Measurements from ENCODE around the gene COMMD8.

Gene COMMD8

DNA sequence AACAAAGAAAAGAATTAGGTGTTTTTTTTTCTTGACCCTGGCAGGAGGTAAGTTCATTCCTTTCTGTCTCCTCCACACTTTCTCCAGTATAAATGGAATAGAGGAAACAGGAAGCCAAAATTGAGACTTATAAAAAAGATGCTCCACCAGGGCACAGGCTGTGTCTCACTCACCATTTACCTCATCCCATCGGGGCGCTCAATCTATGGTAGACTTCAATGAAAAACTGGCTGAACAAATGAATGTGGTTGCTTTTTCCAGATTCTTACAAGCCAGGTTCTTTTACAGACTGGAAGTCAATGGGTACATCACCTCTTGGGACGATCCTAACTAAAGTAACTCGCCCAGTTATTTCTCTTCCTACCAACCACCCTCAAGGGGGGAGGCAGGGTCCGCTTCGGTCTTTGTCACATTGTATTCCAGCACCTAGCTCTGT, 685 bp downstream of the COMMD8 start:
- Histone ChIP-seq H2BK12ac (ENCODE audit: low read length) (no peak overlapping the region), H3K36me3 (replicated peaks in 1 of 2; ENCODE audit: control insufficient read depth in 2 of 2, insufficient read depth in 2 of 2, low read length in 2 of 2) (peaks cover 0 to 18% of the 10 kb centered on the region in 2 donors), H3K14ac (ENCODE audit: low read length) (no peak overlapping the region), H3K4me3 (ENCODE audit: low read length in 2 of 2) (peak overlapping the region; percentile 77 to 97), H2BK120ac (ENCODE audit: low read depth, low read length) (no peak overlapping the region), H3K23ac (ENCODE audit: low read depth, low read length, poor library complexity) (no peak overlapping the region), H3K9me3 (replicated peaks in 1 of 2; ENCODE audit: control insufficient read depth in 2 of 2, insufficient read depth in 1 of 2, low read depth in 1 of 2, low read length in 2 of 2) (no peaks in the 10 kb centered on the region), H3K27me3 (ENCODE audit: control insufficient read depth in 3 of 3, insufficient read depth in 3 of 3, low read depth in 1 of 3, low read length in 3 of 3) (peaks cover 0 to 13% (median 0%) of the 10 kb centered on the region in 3 experiments), H3K79me1 (ENCODE audit: low read depth, low read length) (no peaks in the 10 kb centered on the region), H3K4me1 (ENCODE audit: control insufficient read depth in 2 of 2, insufficient read depth in 1 of 2, low read depth in 1 of 2, low read length in 2 of 2) (no peaks in the 10 kb centered on the region), H3K4ac (ENCODE audit: low read length) (no peak overlapping the region), H2BK15ac (ENCODE audit: low read length) (no peak overlapping the region), H3K9ac (ENCODE audit: low read depth, low read length, poor library complexity) (peak overlapping the region; percentile 86), H2AFZ (ENCODE audit: low read length) (peak overlapping the region; percentile 98), H2AK5ac (ENCODE audit: low read depth, low read length) (no peak overlapping the region), H3K4me2 (ENCODE audit: insufficient read depth, low read length, poor library complexity, severe bottlenecking) (peak overlapping the region; percentile 63), H3K18ac (ENCODE audit: low read length) (no peak overlapping the region), H4K91ac (ENCODE audit: low read depth, low read length, poor library complexity) (no peak overlapping the region), H2BK5ac (ENCODE audit: low read length) (no peak overlapping the region), H4K8ac (ENCODE audit: low read depth, low read length) (no peak overlapping the region), H3K27ac (replicated peaks; ENCODE audit: low read length) (no peak overlapping the region)
- DNase-seq (ENCODE audit: low spot score), result no peak
- WGBS, 2 donors (ENCODE audit: extremely low coverage in 2 of 2, insufficient read length in 2 of 2, insufficient replicate concordance in 1 of 2), result no CpG with 5 or more reads among the region's 6 CpGs

DNA sequence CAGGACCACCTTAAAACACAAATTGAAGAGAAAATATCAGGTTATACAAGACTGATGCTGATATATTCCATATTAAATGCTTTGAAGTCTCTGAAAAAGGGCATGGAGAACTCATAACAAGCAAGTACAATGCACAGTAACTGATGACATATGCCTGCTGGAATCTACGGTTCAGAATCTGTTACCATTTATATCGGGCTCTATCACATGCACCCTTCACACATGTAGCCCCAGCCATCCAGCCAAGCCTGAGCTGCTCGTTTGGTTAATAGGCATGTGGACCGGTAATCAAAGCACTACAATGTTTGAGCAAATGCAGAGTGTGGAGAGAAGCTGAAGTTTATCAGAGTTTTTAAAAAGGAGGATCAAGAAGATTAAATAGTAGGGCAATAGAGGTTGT, 11.8 kb downstream of the COMMD8 start:
- H2AK5ac ChIP-seq (ENCODE audit: low read depth, low read length), result no peak overlapping the region
- H3K4ac ChIP-seq (ENCODE audit: low read length), result no peak overlapping the region
- H2BK120ac ChIP-seq (ENCODE audit: low read depth, low read length), result no peak overlapping the region
- no peak overlapping the region for H3K4me3 ChIP-seq (ENCODE audit: low read length in 2 of 2)
- no peak for DNase-seq (ENCODE audit: low spot score)
- H3K9ac ChIP-seq (ENCODE audit: low read depth, low read length, poor library complexity), result no peak overlapping the region
- no peak overlapping the region for H3K18ac ChIP-seq (ENCODE audit: low read length)
- H2BK5ac ChIP-seq (ENCODE audit: low read length), result no peak overlapping the region
- no peaks in the 10 kb centered on the region for H3K79me1 ChIP-seq (ENCODE audit: low read depth, low read length)
- no CpG with 5 or more reads among the region's 4 CpGs for WGBS, 2 donors (ENCODE audit: extremely low coverage in 2 of 2, insufficient read length in 2 of 2, insufficient replicate concordance in 1 of 2)
- peaks cover 4 to 58% of the 10 kb centered on the region in 2 donors for H3K36me3 ChIP-seq (replicated peaks in 1 of 2; ENCODE audit: control insufficient read depth in 2 of 2, insufficient read depth in 2 of 2, low read length in 2 of 2)
- no peak overlapping the region for H2BK15ac ChIP-seq (ENCODE audit: low read length)
- no peak overlapping the region for H3K27ac ChIP-seq (replicated peaks; ENCODE audit: low read length)
- no peak overlapping the region for H3K4me2 ChIP-seq (ENCODE audit: insufficient read depth, low read length, poor library complexity, severe bottlenecking)
- H4K8ac ChIP-seq (ENCODE audit: low read depth, low read length), result no peak overlapping the region
- H2BK12ac ChIP-seq (ENCODE audit: low read length), result no peak overlapping the region
- no peaks in the 10 kb centered on the region for H3K9me3 ChIP-seq (replicated peaks in 1 of 2; ENCODE audit: control insufficient read depth in 2 of 2, insufficient read depth in 1 of 2, low read depth in 1 of 2, low read length in 2 of 2)
- H3K14ac ChIP-seq (ENCODE audit: low read length), result no peak overlapping the region
- H2AFZ ChIP-seq (ENCODE audit: low read length), result no peak overlapping the region
- no peak overlapping the region for H3K23ac ChIP-seq (ENCODE audit: low read depth, low read length, poor library complexity)
- H3K4me1 ChIP-seq (ENCODE audit: control insufficient read depth in 2 of 2, insufficient read depth in 1 of 2, low read depth in 1 of 2, low read length in 2 of 2), result no peaks in the 10 kb centered on the region
- no peaks in the 10 kb centered on the region for H3K27me3 ChIP-seq (ENCODE audit: control insufficient read depth in 3 of 3, insufficient read depth in 3 of 3, low read depth in 1 of 3, low read length in 3 of 3)
- no peak overlapping the region for H4K91ac ChIP-seq (ENCODE audit: low read depth, low read length, poor library complexity)

DNA sequence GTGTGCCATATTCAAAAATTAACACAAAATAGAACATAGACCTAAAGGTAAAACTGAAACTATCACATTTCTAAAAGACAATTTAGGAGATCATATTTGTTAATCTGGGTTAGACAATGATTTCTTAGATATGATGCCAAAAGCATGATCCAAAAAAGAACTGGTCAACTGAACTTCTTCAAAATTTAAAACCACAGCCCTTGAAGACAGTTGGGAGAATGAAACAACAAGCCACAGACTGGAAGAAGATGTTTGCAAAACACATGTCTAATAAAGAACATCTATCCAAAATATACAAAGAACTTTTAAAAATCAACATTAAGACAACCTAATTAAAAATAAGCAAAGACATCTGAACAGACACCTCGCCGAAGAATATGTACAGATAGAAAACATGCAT, 19.5 kb downstream of the COMMD8 start:
- no CpG with 5 or more reads among the region's 2 CpGs for WGBS, 2 donors (ENCODE audit: extremely low coverage in 2 of 2, insufficient read length in 2 of 2, insufficient replicate concordance in 1 of 2)
- Histone ChIP-seq H3K9me3 (replicated peaks in 1 of 2; ENCODE audit: control insufficient read depth in 2 of 2, insufficient read depth in 1 of 2, low read depth in 1 of 2, low read length in 2 of 2) (no peaks in the 10 kb centered on the region), H2BK5ac (ENCODE audit: low read length) (no peak overlapping the region), H3K79me1 (ENCODE audit: low read depth, low read length) (no peaks in the 10 kb centered on the region), H3K9ac (ENCODE audit: low read depth, low read length, poor library complexity) (no peak overlapping the region), H3K4me1 (ENCODE audit: control insufficient read depth in 2 of 2, insufficient read depth in 1 of 2, low read depth in 1 of 2, low read length in 2 of 2) (no peaks in the 10 kb centered on the region), H3K14ac (ENCODE audit: low read length) (no peak overlapping the region), H4K8ac (ENCODE audit: low read depth, low read length) (no peak overlapping the region), H2BK12ac (ENCODE audit: low read length) (no peak overlapping the region), H3K18ac (ENCODE audit: low read length) (no peak overlapping the region), H3K27ac (replicated peaks; ENCODE audit: low read length) (no peak overlapping the region), H2AK5ac (ENCODE audit: low read depth, low read length) (no peak overlapping the region), H3K36me3 (replicated peaks in 1 of 2; ENCODE audit: control insufficient read depth in 2 of 2, insufficient read depth in 2 of 2, low read length in 2 of 2) (no peaks in the 10 kb centered on the region), H3K23ac (ENCODE audit: low read depth, low read length, poor library complexity) (no peak overlapping the region), H3K4me2 (ENCODE audit: insufficient read depth, low read length, poor library complexity, severe bottlenecking) (no peak overlapping the region), H3K27me3 (ENCODE audit: control insufficient read depth in 3 of 3, insufficient read depth in 3 of 3, low read depth in 1 of 3, low read length in 3 of 3) (no peaks in the 10 kb centered on the region), H3K4me3 (ENCODE audit: low read length in 2 of 2) (no peak overlapping the region), H3K4ac (ENCODE audit: low read length) (no peak overlapping the region), H2AFZ (ENCODE audit: low read length) (no peak overlapping the region), H2BK15ac (ENCODE audit: low read length) (no peak overlapping the region), H4K91ac (ENCODE audit: low read depth, low read length, poor library complexity) (no peak overlapping the region), H2BK120ac (ENCODE audit: low read depth, low read length) (no peak overlapping the region)
- DNase-seq (ENCODE audit: low spot score), result no peak

DNA sequence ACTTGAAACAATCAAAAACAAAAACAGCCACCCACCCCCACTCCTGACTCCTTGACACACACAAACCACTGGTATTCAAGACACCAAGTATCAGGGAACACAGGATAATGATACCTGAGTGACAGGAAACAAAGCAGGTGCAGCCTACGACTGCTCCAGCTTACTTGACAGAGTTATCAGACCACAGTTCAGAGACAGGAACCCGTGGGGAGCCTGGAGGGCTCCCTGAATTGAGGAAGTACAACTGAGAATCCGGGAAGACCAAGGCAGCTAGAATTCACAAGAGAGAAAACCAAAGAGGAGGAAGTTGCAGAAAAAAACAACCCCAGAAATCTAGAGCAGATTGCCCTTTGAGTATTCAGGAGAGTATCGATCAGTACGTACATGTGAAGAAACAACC, 20.5 kb downstream of the COMMD8 start:
- H2AK5ac ChIP-seq (ENCODE audit: low read depth, low read length), result no peak overlapping the region
- H3K14ac ChIP-seq (ENCODE audit: low read length), result no peak overlapping the region
- H2AFZ ChIP-seq (ENCODE audit: low read length), result no peak overlapping the region
- no peak overlapping the region for H3K23ac ChIP-seq (ENCODE audit: low read depth, low read length, poor library complexity)
- H3K9me3 ChIP-seq (replicated peaks in 1 of 2; ENCODE audit: control insufficient read depth in 2 of 2, insufficient read depth in 1 of 2, low read depth in 1 of 2, low read length in 2 of 2), result no peaks in the 10 kb centered on the region
- no peaks in the 10 kb centered on the region for H3K36me3 ChIP-seq (replicated peaks in 1 of 2; ENCODE audit: control insufficient read depth in 2 of 2, insufficient read depth in 2 of 2, low read length in 2 of 2)
- H3K4me1 ChIP-seq (ENCODE audit: control insufficient read depth in 2 of 2, insufficient read depth in 1 of 2, low read depth in 1 of 2, low read length in 2 of 2), result no peaks in the 10 kb centered on the region
- no peak overlapping the region for H3K18ac ChIP-seq (ENCODE audit: low read length)
- H2BK15ac ChIP-seq (ENCODE audit: low read length), result no peak overlapping the region
- no peak overlapping the region for H4K8ac ChIP-seq (ENCODE audit: low read depth, low read length)
- no peak overlapping the region for H3K4ac ChIP-seq (ENCODE audit: low read length)
- no CpG with 5 or more reads among the region's 5 CpGs for WGBS, 2 donors (ENCODE audit: extremely low coverage in 2 of 2, insufficient read length in 2 of 2, insufficient replicate concordance in 1 of 2)
- no peak overlapping the region for H2BK5ac ChIP-seq (ENCODE audit: low read length)
- H2BK120ac ChIP-seq (ENCODE audit: low read depth, low read length), result no peak overlapping the region
- H3K27ac ChIP-seq (replicated peaks; ENCODE audit: low read length), result no peak overlapping the region
- H3K79me1 ChIP-seq (ENCODE audit: low read depth, low read length), result no peaks in the 10 kb centered on the region
- H4K91ac ChIP-seq (ENCODE audit: low read depth, low read length, poor library complexity), result no peak overlapping the region
- H3K9ac ChIP-seq (ENCODE audit: low read depth, low read length, poor library complexity), result no peak overlapping the region
- no peak overlapping the region for H2BK12ac ChIP-seq (ENCODE audit: low read length)
- no peak overlapping the region for H3K4me2 ChIP-seq (ENCODE audit: insufficient read depth, low read length, poor library complexity, severe bottlenecking)
- no peak overlapping the region for H3K4me3 ChIP-seq (ENCODE audit: low read length in 2 of 2)
- H3K27me3 ChIP-seq (ENCODE audit: control insufficient read depth in 3 of 3, insufficient read depth in 3 of 3, low read depth in 1 of 3, low read length in 3 of 3), result no peaks in the 10 kb centered on the region
- no peak for DNase-seq (ENCODE audit: low spot score)

All from neuronal stem cell (in vitro differentiated cells).